GM21786 (cell line): Measurements from ENCODE around the gene CAV1.
"Not testable (repeated sequence)": the region's sequence is repeated elsewhere in the genome, so short reads cannot be mapped to it uniquely, and the experiment has no call there.

Experiments
- ATAC-seq: cut with Tn5 transposase; IDR thresholded peaks from one replicate; pipeline ENCODE4 v1.9.1; 2021; ENCODE audit not compliant: unreplicated experiment

Gene CAV1

GRCh38 chr7:116524609-116525297 lies at the start of gene CAV1:
TSS of gene CAV1 (plus strand) at chr7:116525036. CDS start at chr7:116525063, 27 bp downstream.
- ATAC-seq: no peak

- ATAC-seq: no peak
Observed at GRCh38 chr7:116477625-116478024, 47.2 kb upstream of the CAV1 start.

GRCh38 chr7:116478834-116479233 lies 46.0 kb upstream of the CAV1 start:
- no peak for ATAC-seq

GRCh38 chr7:116483271-116483942 lies 41.4 kb upstream of the CAV1 start:
- no peak for ATAC-seq

- ATAC-seq: not testable (repeated sequence)
Observed at GRCh38 chr7:116484389-116484788, 40.4 kb upstream of the CAV1 start.

GRCh38 chr7:116487907-116488521 lies 36.8 kb upstream of the CAV1 start:
- no peak for ATAC-seq

GRCh38 chr7:116490351-116490750 lies 34.5 kb upstream of the CAV1 start:
- no peak for ATAC-seq

GRCh38 chr7:116491887-116492653 lies 32.8 kb upstream of the CAV1 start:
- no peak for ATAC-seq

GRCh38 chr7:116492654-116493109 lies 32.2 kb upstream of the CAV1 start:
- ATAC-seq: no peak

- no peak for ATAC-seq
Observed at GRCh38 chr7:116493449-116493848, 31.4 kb upstream of the CAV1 start.

GRCh38 chr7:116494472-116494871 lies 30.4 kb upstream of the CAV1 start:
- ATAC-seq: no peak

- ATAC-seq: no peak
Observed at GRCh38 chr7:116495736-116496135, 29.1 kb upstream of the CAV1 start.

GRCh38 chr7:116496653-116497052 lies 28.2 kb upstream of the CAV1 start:
- ATAC-seq: no peak

GRCh38 chr7:116497708-116498107 lies 27.1 kb upstream of the CAV1 start:
- ATAC-seq: no peak

GRCh38 chr7:116499168-116500077 lies 25.4 kb upstream of the CAV1 start, which contains the start of gene CAV2:
TSS of gene CAV2 (plus strand) at chr7:116499738. CDS start at chr7:116499782, 44 bp downstream.
- ATAC-seq: no peak

GRCh38 chr7:116500078-116500853 lies 24.6 kb upstream of the CAV1 start:
- ATAC-seq: peak; percentile 56

GRCh38 chr7:116501425-116502167 lies 23.2 kb upstream of the CAV1 start:
- no peak for ATAC-seq

GRCh38 chr7:116502201-116503096 lies 22.4 kb upstream of the CAV1 start:
- no peak for ATAC-seq
